ENCODE measurements around the gene BAMBI. TPM values are rescaled to one million over a fixed set of nuclear protein-coding genes. Genes with fewer than 3 reads are reported as not detected.

The BAMBI gene
- total and polyA plus RNA-seq, 2 of the 8 experiments (the other 6 are each of a cell fraction or from before 2014, with no cell fraction given) = 5.6 to 26.4 TPM

DNA sequence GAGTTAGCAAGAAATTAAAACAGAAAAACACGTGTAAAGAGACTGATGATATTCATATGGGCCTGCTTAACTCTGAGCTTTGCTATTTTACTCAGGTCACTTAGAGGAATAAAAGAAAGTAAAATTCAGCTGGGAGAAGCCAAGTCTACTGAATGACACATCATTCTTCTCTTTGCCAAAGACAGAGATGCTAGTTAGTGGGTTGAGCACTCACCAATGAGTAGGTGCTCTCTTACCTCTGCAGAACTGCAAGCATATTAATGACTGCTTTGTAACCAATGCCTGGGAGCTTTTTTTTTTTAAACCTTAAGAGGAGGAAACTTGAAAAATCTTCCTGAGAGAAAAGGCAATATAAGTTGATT is 44.8 kb upstream of the BAMBI start:
- no peak overlapping the region for H3K9ac ChIP-seq (replicated peaks in 1 of 4; ENCODE audit: extremely low read depth in 1 of 4, low read depth in 3 of 4, low read length in 3 of 4)
- no peak overlapping the region for H3K14ac ChIP-seq (ENCODE audit: insufficient read length)
- no peak overlapping the region for H4K91ac ChIP-seq (replicated peaks; ENCODE audit: insufficient read length, low read length)
- H4K5ac ChIP-seq (ENCODE audit: insufficient read length, low read depth, low read length) = no peak overlapping the region
- H3K23ac ChIP-seq (ENCODE audit: insufficient read length) = no peak overlapping the region
- H3K56ac ChIP-seq (replicated peaks; ENCODE audit: insufficient read length, low read depth, low read length) = no peak overlapping the region
- no peak overlapping the region for H3K27ac ChIP-seq (ENCODE audit: low read depth, low read length)
- no peaks in the 10 kb centered on the region for H3K9me3 ChIP-seq (ENCODE audit: insufficient read depth in 2 of 2, low read depth in 1 of 2, low read length in 1 of 2)
- H3K27me3 ChIP-seq (replicated peaks in 1 of 4; ENCODE audit: control insufficient read depth in 3 of 4, extremely low read depth in 1 of 4, insufficient read depth in 3 of 4, low read length in 3 of 4) = no peaks in the 10 kb centered on the region
- no peak overlapping the region for H2BK20ac ChIP-seq (ENCODE audit: low read length)
- H3K4me1 ChIP-seq (replicated peaks in 1 of 4; ENCODE audit: control insufficient read depth in 3 of 4, insufficient read depth in 4 of 4, low read length in 3 of 4) = peaks cover 0 to 3% (median under 1%) of the 10 kb centered on the region in 4 experiments; a peak in 1 of 7 replicates
- no peak overlapping the region for H2AFZ ChIP-seq (ENCODE audit: low read length)
- H3K4me2 ChIP-seq (ENCODE audit: insufficient read depth in 1 of 2, low read depth in 2 of 2, low read length in 2 of 2) = no peak overlapping the region
- H4K8ac ChIP-seq (ENCODE audit: extremely low read depth, insufficient read depth, low read length) = no peak overlapping the region
- H3K23me2 ChIP-seq (ENCODE audit: low read depth, low read length) = no peaks in the 10 kb centered on the region
- FAIRE-seq = no peak
- H3K36me3 ChIP-seq (ENCODE audit: control insufficient read depth in 2 of 4, insufficient read depth in 4 of 4, low read length in 3 of 4) = no peaks in the 10 kb centered on the region
- no peaks in the 10 kb centered on the region for H3K79me2 ChIP-seq (ENCODE audit: control insufficient read depth in 1 of 2, insufficient read depth in 2 of 2, low read length in 2 of 2)
- no peak overlapping the region for H3K18ac ChIP-seq (ENCODE audit: extremely low read depth, low read length)
- no peak overlapping the region for H3K4ac ChIP-seq (replicated peaks; ENCODE audit: insufficient read length, low read depth, low read length)
- H3K79me1 ChIP-seq (ENCODE audit: low read depth, low read length) = no peaks in the 10 kb centered on the region
- no peaks in the 10 kb centered on the region for H4K20me1 ChIP-seq (replicated peaks in 1 of 2; ENCODE audit: control insufficient read depth in 1 of 2, insufficient read depth in 2 of 2, low read length in 2 of 2)
- H2BK120ac ChIP-seq (replicated peaks; ENCODE audit: low read depth, low read length) = no peak overlapping the region
- ChIA-PET CTCF (ENCODE audit: partially characterized antibody) (interaction anchor here (0.7 to 2.5 kb wide), 4 partner anchors 31 to 813 kb away, joined by 3 to 10 read pairs (median 3); no protein-coding TSS in a partner anchor), POLR2A (ENCODE audit: partially characterized antibody) (interaction anchor here (0.6 kb wide), 1 partner anchor 357 kb away, joined by 3 read pairs; no protein-coding TSS in a partner anchor)
- no peak overlapping the region for H2BK15ac ChIP-seq (ENCODE audit: low read length)
- WGBS, 2 experiments (ENCODE audit: extremely low coverage in 1 of 2, insufficient coverage in 1 of 2, insufficient read length in 1 of 2, insufficient replicate concordance in 2 of 2, low coverage in 1 of 2, low lambda C conversion rate in 2 of 2, missing lambda C conversion rate in 1 of 2) = 100% methylated on average over 1 of the region's 1 CpG; no CpG with 5 or more reads in 1 of the 2 experiments
- no peak for DNase-seq (ENCODE audit: low read depth in 1 of 2, low spot score in 2 of 2)
- TF ChIP-seq EZH2 (IDR thresholded peaks at IDR 0.05; ENCODE audit: low read depth, low read length, severe bottlenecking) (no peak), SRF (IDR thresholded peaks at IDR 0.05; ENCODE audit: low read depth, low read length) (no peak), POLR2AphosphoS5 (IDR thresholded peaks at IDR 0.05; ENCODE audit: low read depth, low read length) (no peak)
- no peak overlapping the region for H3K4me3 ChIP-seq (ENCODE audit: extremely low read depth in 1 of 4, insufficient read depth in 2 of 4, low read depth in 3 of 4, low read length in 4 of 4)
- H2AK5ac ChIP-seq (ENCODE audit: low read depth, low read length) = no peak overlapping the region
- no peak overlapping the region for H2BK12ac ChIP-seq (ENCODE audit: low read depth, low read length)
- no peak overlapping the region for H2BK5ac ChIP-seq (ENCODE audit: low read depth, low read length)

Data from H1 (cell line).